GM12872 (cell line): ENCODE measurements around the gene UNC5C.

Source experiments
- TF ChIP-seq, protein P1 (sequence below): IDR thresholded peaks from 3 replicates; pipeline ENCODE4 v1.5.1; 2011; ENCODE audit warnings: low read depth, mild to moderate bottlenecking, low read length, moderate library complexity; ENCODE audit not compliant: insufficient read depth

UNC5C gene

GRCh38 chr4:95545546-95545945 lies 3.2 kb downstream of the UNC5C start:
- TF ChIP-seq, protein P1, sequence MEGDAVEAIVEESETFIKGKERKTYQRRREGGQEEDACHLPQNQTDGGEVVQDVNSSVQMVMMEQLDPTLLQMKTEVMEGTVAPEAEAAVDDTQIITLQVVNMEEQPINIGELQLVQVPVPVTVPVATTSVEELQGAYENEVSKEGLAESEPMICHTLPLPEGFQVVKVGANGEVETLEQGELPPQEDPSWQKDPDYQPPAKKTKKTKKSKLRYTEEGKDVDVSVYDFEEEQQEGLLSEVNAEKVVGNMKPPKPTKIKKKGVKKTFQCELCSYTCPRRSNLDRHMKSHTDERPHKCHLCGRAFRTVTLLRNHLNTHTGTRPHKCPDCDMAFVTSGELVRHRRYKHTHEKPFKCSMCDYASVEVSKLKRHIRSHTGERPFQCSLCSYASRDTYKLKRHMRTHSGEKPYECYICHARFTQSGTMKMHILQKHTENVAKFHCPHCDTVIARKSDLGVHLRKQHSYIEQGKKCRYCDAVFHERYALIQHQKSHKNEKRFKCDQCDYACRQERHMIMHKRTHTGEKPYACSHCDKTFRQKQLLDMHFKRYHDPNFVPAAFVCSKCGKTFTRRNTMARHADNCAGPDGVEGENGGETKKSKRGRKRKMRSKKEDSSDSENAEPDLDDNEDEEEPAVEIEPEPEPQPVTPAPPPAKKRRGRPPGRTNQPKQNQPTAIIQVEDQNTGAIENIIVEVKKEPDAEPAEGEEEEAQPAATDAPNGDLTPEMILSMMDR, result no peak

DNA sequence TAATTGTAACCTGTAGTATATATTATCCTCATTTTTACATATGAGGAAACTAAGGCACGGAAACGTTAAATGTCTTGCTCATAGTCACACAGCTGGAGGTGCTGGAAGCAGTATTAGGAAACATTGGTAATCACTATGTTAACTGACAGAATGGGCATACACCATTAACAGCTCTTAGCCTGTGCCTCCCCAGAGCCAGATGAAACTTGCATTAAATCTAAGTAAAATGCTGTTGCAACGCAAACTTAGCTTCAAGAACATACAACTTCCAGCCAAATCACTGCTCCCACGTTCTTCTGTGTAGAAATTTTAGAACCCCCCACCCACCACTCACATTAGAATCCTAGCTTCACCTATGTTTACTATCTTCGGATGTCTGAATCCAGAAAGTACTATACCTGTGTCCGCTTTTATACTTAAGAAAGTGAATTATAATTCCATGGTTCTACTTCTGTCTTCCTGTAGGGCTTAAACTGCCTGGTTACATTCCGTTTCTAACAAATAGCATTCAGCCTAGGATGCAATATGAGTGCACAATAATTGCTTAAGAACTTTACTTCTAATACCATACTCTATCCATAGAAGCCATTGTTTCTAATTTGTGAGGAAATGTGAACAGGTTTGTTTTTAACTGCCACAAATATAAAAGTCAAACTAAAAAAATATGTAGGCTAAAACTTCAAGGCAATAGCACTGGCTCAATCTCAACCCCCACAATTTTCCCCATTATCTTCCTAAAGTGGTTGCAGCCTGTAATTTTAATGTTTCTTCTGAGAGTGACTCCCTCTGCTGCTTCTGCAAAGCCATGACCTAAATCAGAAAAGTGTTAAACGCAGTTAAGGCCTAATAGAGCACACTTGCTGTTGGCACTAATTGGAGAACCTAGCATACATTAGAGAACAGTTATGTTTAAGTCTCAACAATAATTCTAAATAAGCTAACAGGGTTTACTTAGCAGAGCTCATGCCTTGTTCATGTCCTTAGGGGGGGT lies 4.4 kb downstream of the UNC5C start:
- TF ChIP-seq, protein P1, result no peak

DNA sequence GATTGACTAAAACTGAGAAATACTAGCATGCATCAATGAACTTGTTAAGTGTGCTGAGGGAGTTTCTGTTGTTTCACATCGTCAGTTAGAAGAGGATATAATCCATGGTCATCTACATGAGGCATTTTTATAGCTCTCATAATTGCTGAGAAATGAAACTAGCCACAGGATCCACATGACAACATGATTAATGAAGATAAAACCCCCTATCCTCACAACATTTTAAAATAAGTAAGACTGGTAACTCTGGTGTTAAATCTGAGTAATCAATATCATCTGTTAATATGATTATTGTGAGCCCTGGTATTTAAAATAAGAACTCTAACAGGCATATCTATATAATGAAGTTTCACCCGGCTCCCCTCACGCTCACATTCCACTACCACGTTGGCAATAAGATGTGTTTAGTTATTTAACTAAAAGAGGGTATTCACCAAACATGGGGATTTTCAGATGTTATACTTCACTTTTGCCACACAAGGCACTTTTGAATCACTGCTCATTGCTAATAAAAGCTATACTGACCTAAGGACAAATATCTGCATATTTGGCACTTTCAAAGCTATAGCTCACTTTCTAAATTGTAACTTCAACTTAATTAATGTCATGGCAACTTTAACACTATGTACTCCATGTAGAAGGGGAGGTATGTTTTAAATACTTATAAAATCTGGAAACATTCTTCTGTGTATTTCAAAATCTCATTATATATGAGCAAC lies 6.7 kb downstream of the UNC5C start:
- TF ChIP-seq, protein P1, result no peak

DNA sequence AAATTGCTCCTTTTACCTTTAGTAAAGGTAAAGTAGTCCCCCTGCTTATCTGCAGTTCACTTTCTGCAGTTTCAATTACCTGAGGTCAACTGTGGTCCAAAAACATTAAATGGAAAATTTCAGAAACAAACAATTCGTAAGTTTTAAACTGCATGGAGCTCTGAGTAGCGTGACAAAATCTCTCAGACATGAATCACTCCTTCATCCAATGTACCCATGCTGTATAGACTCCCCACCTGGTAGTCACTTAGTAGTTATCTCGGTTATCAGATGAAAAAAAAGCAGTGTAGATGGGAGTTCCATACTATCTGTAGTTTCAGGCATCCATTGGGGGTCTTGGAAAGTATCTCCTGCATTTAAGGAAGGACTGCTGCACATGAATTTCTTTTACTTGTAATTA lies 7.7 kb downstream of the UNC5C start:
- TF ChIP-seq, protein P1, result no peak

DNA sequence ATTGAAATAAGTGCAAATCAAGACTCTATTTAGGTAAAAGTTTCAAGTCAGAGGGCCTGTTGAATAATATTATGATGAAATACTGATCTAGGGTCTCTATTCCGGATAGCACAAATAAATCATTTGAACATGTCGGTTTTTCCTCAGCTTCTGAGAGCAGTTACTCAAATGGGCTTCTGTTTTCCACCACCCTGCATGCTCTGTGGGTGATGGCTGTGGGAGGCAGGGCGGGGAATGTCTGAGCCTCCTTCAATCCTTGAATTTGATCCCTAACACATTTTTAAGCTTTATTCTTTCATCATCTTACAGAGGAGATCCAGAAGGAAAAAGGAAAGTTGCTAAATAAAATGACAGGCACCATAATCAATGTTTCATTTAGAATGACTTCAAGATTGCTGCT lies 8.5 kb downstream of the UNC5C start:
- TF ChIP-seq, protein P1, result no peak

DNA sequence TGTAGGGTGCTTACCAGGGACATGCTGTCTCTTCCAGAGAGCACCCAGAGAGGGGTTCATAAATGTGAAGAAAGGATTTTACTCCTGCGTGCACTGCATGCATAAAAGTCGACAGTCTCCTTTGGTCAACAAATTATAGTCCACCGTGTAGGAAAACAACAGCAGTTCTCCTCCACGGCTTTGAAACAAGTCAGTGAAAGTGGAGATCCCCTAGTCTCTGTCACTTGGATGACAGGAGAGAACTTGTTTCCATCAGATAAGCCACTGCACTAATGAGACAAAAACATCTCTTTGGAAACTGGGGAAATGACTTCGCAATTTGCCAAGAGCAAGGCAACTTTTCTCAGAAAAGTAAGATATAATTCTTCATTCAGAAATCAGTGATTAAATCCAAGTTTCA lies 9.7 kb downstream of the UNC5C start:
- TF ChIP-seq, protein P1, result no peak

DNA sequence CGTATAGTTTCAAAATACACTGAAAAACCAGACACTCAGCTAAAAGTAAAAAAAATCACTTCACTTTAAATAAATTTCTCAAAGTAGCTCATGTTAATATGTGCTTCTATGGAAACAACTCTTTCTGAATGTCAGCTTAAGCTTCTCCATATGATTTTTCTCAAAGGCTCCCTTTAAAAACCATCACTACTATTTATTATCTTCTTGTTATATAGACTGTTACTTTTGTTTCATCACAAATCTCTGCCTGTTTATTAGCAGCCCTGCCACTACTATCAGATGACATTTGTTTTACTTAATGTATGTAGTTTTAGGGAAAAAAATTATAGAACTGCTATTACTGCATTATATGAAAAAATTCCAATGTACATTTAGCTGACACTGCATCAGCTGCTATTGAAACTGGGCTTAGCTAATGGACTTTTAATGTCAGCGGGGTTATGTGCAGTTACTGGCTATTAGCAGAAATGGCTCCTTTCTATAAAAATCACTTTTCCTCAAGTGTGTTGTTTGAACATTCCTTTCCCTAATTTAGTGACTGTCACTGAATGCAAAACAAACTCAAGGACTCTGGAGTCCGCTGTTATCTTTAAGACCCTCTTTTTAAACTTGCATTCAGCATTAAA lies 10.8 kb downstream of the UNC5C start:
- TF ChIP-seq, protein P1, result no peak
